Stimulated activated naive CD8-positive, alpha-beta T cell treated with anti-CD3 and anti-CD28 coated beads, Interleukin-15, Interleukin-2, amounts not matched to agents 100 ng/mL and 50 ng/mL, for 24 hours (primary cell): Measurements from ENCODE around the gene RORB.

Experiments
- H3K27ac Mint-ChIP-seq: one replicate; pipeline ENCODE4 v1.8.0; 2021; ENCODE audit warnings: mild to moderate bottlenecking, mixed read lengths
- H3K27me3 Mint-ChIP-seq: one replicate; pipeline ENCODE4 v1.8.0; 2021; ENCODE audit warnings: mixed read lengths
- H3K36me3 Mint-ChIP-seq: one replicate; pipeline ENCODE4 v1.8.0; 2021; ENCODE audit warnings: low read depth, mixed read lengths
- H3K4me1 Mint-ChIP-seq: one replicate; pipeline ENCODE4 v1.8.0; 2021; ENCODE audit warnings: low read depth, mixed read lengths
- H3K4me3 Mint-ChIP-seq: one replicate; pipeline ENCODE4 v1.8.0; 2021; ENCODE audit warnings: mild to moderate bottlenecking, mixed read lengths
- H3K9me3 Mint-ChIP-seq: one replicate; pipeline ENCODE4 v1.8.0; 2021; ENCODE audit warnings: mixed read lengths

Gene RORB

DNA sequence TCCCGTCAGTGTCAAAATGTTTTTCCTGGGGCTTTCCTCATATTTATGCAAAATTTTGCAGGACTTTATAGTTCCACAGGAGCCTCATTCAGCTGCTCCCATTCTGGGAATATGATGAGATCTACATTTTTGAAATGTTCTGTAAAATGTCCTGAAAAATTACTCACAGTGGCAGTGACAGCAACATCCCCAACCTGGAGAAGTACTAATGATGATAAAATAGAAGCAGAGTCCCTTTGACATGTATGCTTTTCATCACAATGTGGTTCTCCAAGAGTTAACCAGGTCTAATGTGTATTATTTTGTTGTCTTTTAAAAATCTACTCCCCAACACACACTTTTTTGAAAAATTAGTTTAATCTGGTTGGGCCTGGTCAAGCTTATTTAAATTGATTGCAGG is 36.1 kb downstream of the RORB start:
- Mint-ChIP-seq H3K4me3 (no peak overlapping the region), H3K27ac (no peak overlapping the region), H3K4me1 (no peaks in the 10 kb centered on the region), H3K36me3 (no peaks in the 10 kb centered on the region), H3K27me3 (no peaks in the 10 kb centered on the region), H3K9me3 (no peaks in the 10 kb centered on the region)

DNA sequence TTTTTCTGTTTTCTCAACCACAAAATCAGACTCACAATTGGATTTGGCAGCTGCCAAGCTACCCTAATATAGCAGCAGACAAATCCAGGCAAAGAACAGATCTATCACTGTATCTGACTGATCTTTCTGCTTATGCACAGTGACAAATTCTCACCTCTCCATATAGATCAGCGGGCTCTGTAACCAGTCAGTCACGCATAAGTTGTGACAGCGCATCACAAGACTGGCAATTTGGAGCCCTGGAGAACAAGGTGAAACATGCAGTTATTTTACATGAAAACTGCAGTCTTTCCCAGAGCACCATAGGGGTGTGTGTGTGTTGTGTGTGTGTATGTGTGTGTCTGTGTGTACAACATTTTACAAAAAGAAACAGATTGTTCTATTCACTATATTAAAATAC is 37.7 kb downstream of the RORB start:
- H3K27me3 Mint-ChIP-seq: no peaks in the 10 kb centered on the region
- no peaks in the 10 kb centered on the region for H3K36me3 Mint-ChIP-seq
- no peak overlapping the region for H3K27ac Mint-ChIP-seq
- no peak overlapping the region for H3K4me3 Mint-ChIP-seq
- no peaks in the 10 kb centered on the region for H3K9me3 Mint-ChIP-seq
- no peaks in the 10 kb centered on the region for H3K4me1 Mint-ChIP-seq

DNA sequence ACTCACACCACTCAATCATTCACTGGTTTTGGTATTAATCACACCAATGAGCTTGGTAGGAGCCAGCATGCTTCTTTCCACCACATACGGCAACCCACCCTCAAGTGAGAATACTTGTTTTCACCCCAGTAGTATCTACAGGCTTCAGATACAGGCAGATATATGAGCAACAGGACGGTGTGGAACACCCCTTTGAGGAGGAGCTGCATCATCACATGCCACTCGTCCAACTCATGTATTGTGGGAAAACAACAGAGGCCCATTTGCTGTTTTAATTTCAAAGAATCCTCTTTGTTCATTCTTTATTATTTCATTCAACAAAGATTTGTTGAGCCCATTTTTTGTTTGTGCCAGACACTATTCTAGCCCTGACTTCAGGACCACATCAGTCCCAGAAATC is 46.0 kb downstream of the RORB start:
- Mint-ChIP-seq H3K9me3 (no peaks in the 10 kb centered on the region), H3K27me3 (no peaks in the 10 kb centered on the region), H3K36me3 (no peaks in the 10 kb centered on the region), H3K27ac (no peak overlapping the region), H3K4me3 (no peak overlapping the region), H3K4me1 (no peaks in the 10 kb centered on the region)

DNA sequence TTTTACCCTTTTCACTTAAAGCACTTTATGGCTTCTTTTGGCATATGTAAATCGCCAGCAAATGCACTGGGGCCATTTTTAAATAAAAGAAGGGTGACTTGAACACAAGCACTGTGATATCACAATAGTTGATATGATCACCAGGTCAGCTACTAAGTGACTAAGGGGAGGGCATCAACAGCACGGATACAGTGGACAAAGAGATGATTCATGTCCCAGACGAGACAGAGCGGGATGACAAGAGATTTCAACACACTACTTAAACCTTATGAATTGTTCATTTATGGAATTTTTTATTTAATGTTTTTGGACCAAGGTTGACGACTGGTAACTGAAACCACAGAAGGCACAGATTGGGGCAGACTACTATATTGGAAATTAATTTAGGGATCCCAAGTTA is 54.1 kb downstream of the RORB start:
- Mint-ChIP-seq H3K9me3 (no peaks in the 10 kb centered on the region), H3K4me1 (no peaks in the 10 kb centered on the region), H3K27me3 (no peaks in the 10 kb centered on the region), H3K27ac (no peak overlapping the region), H3K36me3 (no peaks in the 10 kb centered on the region), H3K4me3 (no peak overlapping the region)

DNA sequence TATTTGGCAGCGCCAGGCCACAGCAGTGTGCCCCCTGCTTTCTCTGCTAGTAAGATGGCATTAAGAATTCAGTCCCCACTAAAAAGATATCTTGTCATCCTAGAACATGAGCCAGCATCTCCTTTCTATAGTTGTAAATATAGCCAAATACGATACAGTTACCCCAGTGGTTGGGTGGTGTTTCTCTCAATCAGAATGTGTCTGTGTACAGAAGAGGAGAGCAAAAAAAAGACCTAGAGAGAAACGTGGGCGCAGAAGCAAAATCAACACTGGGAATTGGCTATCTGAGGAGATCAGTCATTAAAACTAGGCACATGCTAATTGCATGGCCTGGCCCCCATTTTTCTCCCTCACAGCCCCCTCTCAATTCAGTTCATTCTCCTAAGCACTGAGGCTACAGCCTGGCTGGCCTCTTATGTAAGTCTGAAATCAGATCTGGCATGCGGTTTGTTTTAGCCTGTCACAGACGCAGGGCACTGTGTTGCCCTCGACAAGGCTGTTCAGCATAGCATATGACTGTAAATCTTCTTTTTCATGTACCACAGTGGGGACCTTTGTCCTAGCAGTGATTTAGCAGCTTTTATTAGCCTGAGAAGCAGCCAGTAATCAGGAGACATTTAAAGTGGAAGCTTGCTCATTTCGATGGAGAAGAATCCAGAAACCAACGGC is 57.8 kb downstream of the RORB start:
- no peak overlapping the region for H3K27ac Mint-ChIP-seq
- no peak overlapping the region for H3K4me3 Mint-ChIP-seq
- H3K9me3 Mint-ChIP-seq: no peaks in the 10 kb centered on the region
- no peaks in the 10 kb centered on the region for H3K4me1 Mint-ChIP-seq
- no peaks in the 10 kb centered on the region for H3K27me3 Mint-ChIP-seq
- no peaks in the 10 kb centered on the region for H3K36me3 Mint-ChIP-seq

DNA sequence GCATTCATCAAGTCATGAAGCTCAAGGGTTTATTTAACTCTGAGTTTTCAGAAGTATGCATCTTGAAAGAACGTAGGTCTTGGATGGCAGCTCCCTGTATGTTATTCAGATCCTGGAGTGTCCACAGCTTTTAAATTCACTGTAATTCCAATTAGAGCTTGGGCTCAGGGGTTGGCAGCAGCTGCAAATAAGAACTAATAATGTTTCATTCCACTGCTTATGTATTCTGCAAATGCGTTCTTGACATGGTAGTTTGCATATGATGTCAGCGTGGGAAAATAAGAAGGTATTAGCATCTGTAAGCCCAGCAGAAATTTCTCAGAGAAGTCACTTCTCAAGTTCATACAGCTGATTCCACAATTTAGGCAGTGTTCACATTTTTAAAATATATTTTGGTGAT is 58.4 kb downstream of the RORB start:
- no peaks in the 10 kb centered on the region for H3K27me3 Mint-ChIP-seq
- no peak overlapping the region for H3K27ac Mint-ChIP-seq
- H3K36me3 Mint-ChIP-seq: no peaks in the 10 kb centered on the region
- H3K4me1 Mint-ChIP-seq: no peaks in the 10 kb centered on the region
- H3K9me3 Mint-ChIP-seq: no peaks in the 10 kb centered on the region
- H3K4me3 Mint-ChIP-seq: no peak overlapping the region

DNA sequence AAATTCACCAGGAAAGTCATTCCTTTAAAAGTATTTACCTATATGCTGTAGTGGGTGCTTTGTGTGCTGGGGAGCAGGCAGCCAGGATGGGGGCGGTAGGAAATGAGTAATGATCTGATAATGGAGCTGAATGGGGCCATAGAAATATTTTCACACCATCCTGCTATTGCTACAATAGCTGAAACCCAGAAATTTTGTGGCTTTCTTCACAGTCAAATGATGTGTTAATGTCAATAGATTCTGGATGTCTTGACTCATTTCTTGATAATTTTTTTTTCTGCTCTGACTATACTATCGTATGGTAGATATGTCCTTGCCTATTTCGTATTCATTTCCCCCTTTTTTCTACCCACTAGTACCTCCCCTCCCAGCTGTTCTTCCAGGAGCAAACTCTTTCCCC is 59.5 kb downstream of the RORB start:
- Mint-ChIP-seq H3K9me3 (no peaks in the 10 kb centered on the region), H3K27ac (no peak overlapping the region), H3K4me1 (no peaks in the 10 kb centered on the region), H3K36me3 (no peaks in the 10 kb centered on the region), H3K27me3 (no peaks in the 10 kb centered on the region), H3K4me3 (no peak overlapping the region)

DNA sequence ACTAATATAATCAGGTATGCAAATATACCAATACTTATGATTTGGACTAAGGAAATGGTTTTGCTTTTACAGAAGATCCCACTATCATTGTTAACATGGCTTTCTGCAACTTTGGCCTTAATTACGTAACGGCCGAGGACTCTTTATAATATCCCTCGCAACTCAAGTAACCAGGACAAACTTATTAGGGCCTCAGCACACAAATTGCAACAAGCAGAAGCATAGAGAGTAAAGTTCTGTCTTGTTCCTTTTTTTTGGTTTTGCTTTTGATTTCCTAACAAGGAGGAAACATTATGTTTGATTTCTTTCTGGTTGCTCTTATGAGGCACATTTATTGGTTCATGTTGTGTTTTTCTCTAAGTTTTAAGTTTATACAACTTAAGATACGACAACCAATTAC is 60.4 kb downstream of the RORB start:
- H3K4me1 Mint-ChIP-seq: no peaks in the 10 kb centered on the region
- H3K27me3 Mint-ChIP-seq: no peaks in the 10 kb centered on the region
- H3K36me3 Mint-ChIP-seq: no peaks in the 10 kb centered on the region
- no peaks in the 10 kb centered on the region for H3K9me3 Mint-ChIP-seq
- H3K27ac Mint-ChIP-seq: no peak overlapping the region
- H3K4me3 Mint-ChIP-seq: no peak overlapping the region

DNA sequence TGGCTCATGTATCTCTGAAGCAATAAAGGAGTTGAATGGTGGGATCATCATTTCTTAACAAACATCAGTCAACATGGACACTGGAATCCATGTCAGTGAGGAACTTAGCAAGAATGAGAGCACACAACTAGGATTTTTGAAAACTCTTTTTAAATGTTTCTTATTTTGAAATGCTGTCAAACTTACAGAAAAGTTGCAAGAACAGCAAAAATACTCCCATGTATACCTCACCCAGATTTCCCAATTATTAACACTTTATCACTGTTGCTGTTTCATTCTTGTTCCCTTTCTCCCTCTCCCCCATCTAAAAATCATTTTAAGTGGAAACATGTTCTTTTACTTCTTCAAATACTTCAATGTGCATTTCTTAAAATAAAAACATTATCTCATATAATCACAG is 65.5 kb downstream of the RORB start:
- H3K27me3 Mint-ChIP-seq: no peaks in the 10 kb centered on the region
- no peak overlapping the region for H3K4me3 Mint-ChIP-seq
- H3K9me3 Mint-ChIP-seq: no peaks in the 10 kb centered on the region
- no peaks in the 10 kb centered on the region for H3K36me3 Mint-ChIP-seq
- no peak overlapping the region for H3K27ac Mint-ChIP-seq
- H3K4me1 Mint-ChIP-seq: no peaks in the 10 kb centered on the region

DNA sequence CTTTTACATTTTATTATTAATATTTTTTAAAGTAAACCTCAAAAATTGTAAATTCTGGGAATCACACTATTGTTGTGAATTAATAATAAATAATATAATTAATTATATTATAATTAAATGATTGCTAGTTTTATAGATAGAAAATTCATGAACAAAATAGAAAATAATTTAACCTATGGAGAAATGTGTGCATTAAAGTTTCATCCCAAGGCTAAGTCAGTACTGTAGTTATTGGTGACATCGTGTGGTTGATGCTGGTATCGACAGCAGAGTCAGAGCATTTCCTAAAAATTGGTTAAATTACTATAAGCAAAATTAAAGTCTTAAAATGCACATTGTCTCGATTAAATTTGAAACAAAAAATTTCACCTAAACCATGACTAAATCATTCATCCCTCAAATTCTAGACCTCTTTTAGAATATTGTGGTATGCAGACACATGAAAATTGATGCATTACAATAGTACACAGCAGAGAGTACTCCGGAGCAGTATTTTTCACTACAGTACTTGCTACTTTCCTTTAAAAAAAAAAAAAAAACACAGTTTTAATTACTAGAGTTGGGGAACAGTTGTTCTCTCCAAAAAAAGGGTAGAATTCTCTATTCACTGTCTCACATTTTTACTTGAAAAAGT is 73.9 kb downstream of the RORB start:
- Mint-ChIP-seq H3K9me3 (no peaks in the 10 kb centered on the region), H3K27ac (no peak overlapping the region), H3K4me1 (no peaks in the 10 kb centered on the region), H3K4me3 (no peak overlapping the region), H3K27me3 (no peaks in the 10 kb centered on the region), H3K36me3 (no peaks in the 10 kb centered on the region)

DNA sequence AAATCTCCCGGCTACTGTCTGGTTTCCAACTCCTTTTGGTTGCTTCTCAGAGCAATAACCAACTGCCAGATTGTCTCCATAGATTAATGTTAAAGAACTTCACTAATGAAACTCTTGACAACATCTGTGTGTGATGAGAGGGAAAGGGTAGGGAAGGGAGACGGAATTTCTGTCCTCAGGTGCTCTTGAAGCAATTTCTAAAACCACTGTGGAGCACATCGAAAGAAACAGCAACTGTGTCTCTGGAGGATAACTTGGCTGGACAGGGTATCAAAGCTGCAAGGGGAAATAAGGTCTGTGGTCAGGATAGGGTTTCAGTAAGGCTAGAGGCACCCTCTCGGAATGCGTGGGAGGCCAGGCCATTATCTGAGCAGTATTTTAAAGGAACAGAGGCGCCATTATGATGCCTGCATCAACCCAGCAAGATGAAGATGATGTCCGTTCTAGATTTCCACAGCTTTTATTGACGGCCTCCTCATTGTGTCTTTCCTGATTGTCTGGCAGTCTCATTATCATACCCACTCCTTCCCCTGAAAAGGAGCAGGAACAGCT is 76.6 kb downstream of the RORB start:
- no peaks in the 10 kb centered on the region for H3K4me1 Mint-ChIP-seq
- H3K36me3 Mint-ChIP-seq: no peaks in the 10 kb centered on the region
- H3K4me3 Mint-ChIP-seq: no peak overlapping the region
- H3K27me3 Mint-ChIP-seq: no peaks in the 10 kb centered on the region
- H3K9me3 Mint-ChIP-seq: no peaks in the 10 kb centered on the region
- no peak overlapping the region for H3K27ac Mint-ChIP-seq

DNA sequence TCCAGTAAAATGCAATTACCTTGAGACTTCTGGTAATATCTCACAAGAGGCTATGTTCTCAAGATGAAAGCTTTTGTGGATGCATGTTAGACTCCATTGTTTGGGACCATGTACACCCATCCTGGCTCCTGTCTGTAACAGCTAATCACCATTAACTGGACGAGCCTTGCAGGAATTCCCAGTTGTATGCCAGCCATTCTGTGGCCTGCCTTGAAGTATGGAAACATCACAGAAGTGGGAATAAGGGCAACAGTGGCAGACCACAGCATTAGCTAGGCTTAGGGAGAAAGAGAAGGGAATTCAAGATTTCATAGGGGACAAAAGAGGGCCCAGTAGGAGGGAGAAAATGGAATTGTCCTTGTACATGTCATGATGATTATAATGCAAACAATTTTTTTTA is 79.0 kb downstream of the RORB start:
- Mint-ChIP-seq H3K9me3 (no peaks in the 10 kb centered on the region), H3K4me3 (no peak overlapping the region), H3K4me1 (no peaks in the 10 kb centered on the region), H3K27me3 (no peaks in the 10 kb centered on the region), H3K27ac (no peak overlapping the region), H3K36me3 (no peaks in the 10 kb centered on the region)

DNA sequence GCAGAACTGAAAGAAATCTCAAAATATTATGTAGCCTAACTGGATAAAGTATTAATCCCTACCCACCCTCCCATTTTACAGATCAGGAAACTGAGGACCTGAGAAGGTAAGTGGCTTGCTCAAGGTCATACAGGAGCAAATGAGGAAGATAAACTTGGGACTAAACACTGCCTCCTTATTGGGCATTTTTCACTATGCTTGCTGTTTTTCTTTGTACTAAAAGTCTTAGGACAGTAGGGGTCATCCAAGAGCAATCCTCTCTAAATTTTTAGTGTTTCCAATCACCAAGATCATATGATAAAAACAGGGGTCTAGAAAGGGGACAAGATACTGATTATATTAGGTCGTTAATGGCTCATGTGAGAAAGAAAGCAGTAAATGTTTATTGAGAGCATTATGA is 80.8 kb downstream of the RORB start:
- Mint-ChIP-seq H3K4me3 (no peak overlapping the region), H3K27me3 (no peaks in the 10 kb centered on the region), H3K27ac (no peak overlapping the region), H3K36me3 (no peaks in the 10 kb centered on the region), H3K9me3 (no peaks in the 10 kb centered on the region), H3K4me1 (no peaks in the 10 kb centered on the region)

DNA sequence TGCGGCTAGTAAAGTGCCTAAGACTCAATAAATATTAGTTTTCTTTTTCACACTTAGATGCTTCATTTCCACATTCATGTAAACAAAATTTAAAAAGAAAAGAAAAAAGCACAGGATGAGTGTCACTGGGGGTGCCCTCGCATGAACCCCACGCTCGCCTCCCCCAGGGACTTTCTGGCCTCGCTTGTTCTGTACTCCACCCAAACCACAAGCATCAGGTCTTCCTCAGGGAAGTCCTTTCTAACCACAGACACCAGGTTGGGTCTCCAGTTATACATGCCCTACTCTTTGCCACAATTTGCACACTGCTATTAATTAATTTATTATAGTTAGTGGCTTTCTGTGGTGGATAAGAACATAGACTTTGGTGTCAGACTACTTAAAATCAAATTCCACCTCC is 92.4 kb downstream of the RORB start:
- H3K27me3 Mint-ChIP-seq: peaks cover 13% of the 10 kb centered on the region
- H3K27ac Mint-ChIP-seq: no peak overlapping the region
- H3K4me3 Mint-ChIP-seq: no peak overlapping the region
- no peaks in the 10 kb centered on the region for H3K9me3 Mint-ChIP-seq
- no peaks in the 10 kb centered on the region for H3K4me1 Mint-ChIP-seq
- H3K36me3 Mint-ChIP-seq: no peaks in the 10 kb centered on the region

DNA sequence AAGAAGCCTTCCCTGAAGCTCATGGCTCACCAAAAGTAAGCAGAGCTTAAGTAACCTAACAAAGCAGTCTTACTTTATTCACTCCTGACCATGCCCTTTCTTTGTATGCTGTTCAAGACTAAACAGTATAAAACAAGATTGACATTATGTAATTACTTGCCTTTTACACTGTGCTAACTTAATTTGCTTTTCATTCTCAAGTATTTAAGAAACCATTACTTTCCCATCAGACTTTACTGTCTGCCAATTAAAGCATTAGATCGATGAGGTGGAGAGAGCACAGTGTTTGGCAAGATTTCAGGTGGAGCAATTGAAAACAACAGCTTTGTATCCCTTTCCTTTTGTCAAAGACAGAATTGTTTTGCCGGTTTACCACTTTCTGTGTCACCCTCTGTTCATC is 98.2 kb downstream of the RORB start:
- H3K36me3 Mint-ChIP-seq: no peaks in the 10 kb centered on the region
- peaks cover 13% of the 10 kb centered on the region for H3K27me3 Mint-ChIP-seq
- H3K9me3 Mint-ChIP-seq: no peaks in the 10 kb centered on the region
- H3K27ac Mint-ChIP-seq: no peak overlapping the region
- H3K4me1 Mint-ChIP-seq: no peaks in the 10 kb centered on the region
- no peak overlapping the region for H3K4me3 Mint-ChIP-seq

DNA sequence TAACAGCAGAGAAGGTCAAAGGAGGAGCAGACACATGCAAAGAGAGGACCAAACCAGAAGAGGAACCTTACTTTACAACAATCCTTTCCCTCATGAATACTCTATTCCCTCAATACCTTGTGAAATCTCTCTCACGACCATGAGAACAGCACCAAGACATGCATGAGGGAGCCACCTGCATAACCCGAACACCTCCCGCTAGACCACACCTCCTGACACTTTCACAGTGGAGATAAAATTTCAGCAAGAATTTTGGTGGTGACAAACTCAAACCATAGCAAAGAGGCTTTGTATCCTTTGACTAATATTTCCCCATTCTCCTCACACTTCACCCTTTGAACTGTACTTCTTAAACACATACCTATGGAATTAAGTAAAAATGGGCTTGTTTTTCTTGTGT is 101.7 kb downstream of the RORB start:
- H3K4me3 Mint-ChIP-seq: no peak overlapping the region
- no peaks in the 10 kb centered on the region for H3K27me3 Mint-ChIP-seq
- no peak overlapping the region for H3K27ac Mint-ChIP-seq
- H3K4me1 Mint-ChIP-seq: no peaks in the 10 kb centered on the region
- no peaks in the 10 kb centered on the region for H3K36me3 Mint-ChIP-seq
- no peaks in the 10 kb centered on the region for H3K9me3 Mint-ChIP-seq
